Parathyroid adenoma (tissue), 2 donors: ENCODE measurements around the gene ECHDC3.

Experiments used
- H2AFZ ChIP-seq: fragments of 300-600 bp; sonication (generic); one replicate; pipeline ENCODE4 v1.7.0; 2017; ENCODE audit warnings: antibody characterized with exemption, mild to moderate bottlenecking
- H3K27ac ChIP-seq: fragments of 300-600 bp; sonication (generic); one replicate; pipeline ENCODE4 v1.7.0; 2017
- H3K27me3 ChIP-seq: fragments of 300-600 bp; sonication (generic); one replicate; pipeline ENCODE4 v1.7.0; 2017; ENCODE audit warnings: low read length; ENCODE audit not compliant: control insufficient read depth, insufficient read depth
- H3K36me3 ChIP-seq: fragments of 300-600 bp; sonication (generic); one replicate; pipeline ENCODE4 v1.7.0; 2017; ENCODE audit warnings: low read length; ENCODE audit not compliant: control insufficient read depth, insufficient read depth
- H3K4me1 ChIP-seq: fragments of 300-600 bp; sonication (generic); one replicate; pipeline ENCODE4 v1.7.0; 2017; ENCODE audit warnings: control low read depth
- H3K4me2 ChIP-seq: fragments of 300-600 bp; sonication (generic); one replicate; pipeline ENCODE4 v1.7.0; 2017; ENCODE audit warnings: low read length
- H3K4me3 ChIP-seq: fragments of 300-600 bp; sonication (generic); one replicate; pipeline ENCODE4 v1.7.0; 2017; ENCODE audit warnings: low read depth, low read length
- H3K79me2 ChIP-seq: fragments of 300-600 bp; sonication (generic); one replicate; pipeline ENCODE4 v1.7.0; 2017; ENCODE audit warnings: control low read depth
- H3K9ac ChIP-seq: fragments of 300-600 bp; sonication (generic); one replicate; pipeline ENCODE4 v1.7.0; 2017; ENCODE audit warnings: mild to moderate bottlenecking
- H3K9me3 ChIP-seq: fragments of 300-600 bp; sonication (generic); one replicate; pipeline ENCODE4 v1.7.0; 2017; ENCODE audit warnings: low read length; ENCODE audit not compliant: control insufficient read depth
- TF ChIP-seq, protein P1 (sequence below): fragments of 300-600 bp; sonication (generic); IDR thresholded peaks from one replicate; pipeline ENCODE4 v1.7.0; 2017; ENCODE audit warnings: antibody characterized with exemption, mild to moderate bottlenecking
- donor health status: primary hyperparathyroidism.

The ECHDC3 gene

DNA sequence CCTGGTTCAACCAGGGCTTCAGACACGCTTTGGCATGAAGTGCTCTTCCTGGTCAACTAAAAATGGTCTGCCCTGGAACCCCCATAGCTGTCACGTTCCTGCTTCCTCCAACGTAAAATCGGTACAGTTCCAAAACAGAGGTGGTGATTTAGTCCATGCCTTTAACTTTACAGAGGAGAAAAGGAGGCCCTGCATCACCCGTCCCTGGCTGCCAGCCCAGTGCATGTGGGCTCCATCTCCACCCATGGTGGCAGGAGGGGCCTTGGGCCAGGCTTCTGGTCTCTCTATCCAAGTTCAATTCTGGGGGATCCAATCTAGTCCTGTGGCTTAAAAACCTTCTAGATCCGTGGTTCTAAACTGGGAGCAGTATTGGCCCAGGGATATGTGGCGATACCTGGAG, 18.7 kb downstream of the ECHDC3 start:
- Histone ChIP-seq H3K9ac (no peak overlapping the region), H3K79me2 (peaks cover 4% of the 10 kb centered on the region), H3K36me3 (no peaks in the 10 kb centered on the region), H3K4me1 (peaks cover 5% of the 10 kb centered on the region), H2AFZ (no peak overlapping the region), H3K27me3 (no peaks in the 10 kb centered on the region), H3K27ac (no peak overlapping the region), H3K9me3 (no peaks in the 10 kb centered on the region), H3K4me3 (no peak overlapping the region), H3K4me2 (no peak overlapping the region)
- TF ChIP-seq, protein P1, sequence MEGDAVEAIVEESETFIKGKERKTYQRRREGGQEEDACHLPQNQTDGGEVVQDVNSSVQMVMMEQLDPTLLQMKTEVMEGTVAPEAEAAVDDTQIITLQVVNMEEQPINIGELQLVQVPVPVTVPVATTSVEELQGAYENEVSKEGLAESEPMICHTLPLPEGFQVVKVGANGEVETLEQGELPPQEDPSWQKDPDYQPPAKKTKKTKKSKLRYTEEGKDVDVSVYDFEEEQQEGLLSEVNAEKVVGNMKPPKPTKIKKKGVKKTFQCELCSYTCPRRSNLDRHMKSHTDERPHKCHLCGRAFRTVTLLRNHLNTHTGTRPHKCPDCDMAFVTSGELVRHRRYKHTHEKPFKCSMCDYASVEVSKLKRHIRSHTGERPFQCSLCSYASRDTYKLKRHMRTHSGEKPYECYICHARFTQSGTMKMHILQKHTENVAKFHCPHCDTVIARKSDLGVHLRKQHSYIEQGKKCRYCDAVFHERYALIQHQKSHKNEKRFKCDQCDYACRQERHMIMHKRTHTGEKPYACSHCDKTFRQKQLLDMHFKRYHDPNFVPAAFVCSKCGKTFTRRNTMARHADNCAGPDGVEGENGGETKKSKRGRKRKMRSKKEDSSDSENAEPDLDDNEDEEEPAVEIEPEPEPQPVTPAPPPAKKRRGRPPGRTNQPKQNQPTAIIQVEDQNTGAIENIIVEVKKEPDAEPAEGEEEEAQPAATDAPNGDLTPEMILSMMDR = no peak

DNA sequence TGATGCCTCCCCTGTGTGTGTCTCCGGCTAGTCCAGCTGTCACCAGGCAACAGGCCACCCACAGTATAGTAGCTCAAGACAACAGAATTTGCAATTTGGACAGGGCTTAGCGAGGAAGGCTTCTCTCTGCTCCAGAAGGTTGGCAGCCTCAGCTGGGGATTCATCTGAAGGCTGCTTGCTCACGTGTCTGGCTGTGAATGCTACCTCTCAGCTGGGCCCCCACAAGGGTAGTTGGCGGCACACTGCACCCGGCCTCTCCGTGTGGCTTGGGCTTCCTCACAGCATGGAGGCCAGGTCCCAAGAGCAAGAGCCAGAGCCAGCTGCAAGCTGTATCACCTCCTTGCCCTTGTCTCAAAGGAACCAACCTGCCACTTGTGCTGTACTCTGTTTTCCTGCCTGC, 19.2 kb downstream of the ECHDC3 start:
- Histone ChIP-seq H3K36me3 (no peaks in the 10 kb centered on the region), H3K27me3 (no peaks in the 10 kb centered on the region), H3K4me1 (peaks cover 5% of the 10 kb centered on the region), H3K9ac (no peak overlapping the region), H3K9me3 (no peaks in the 10 kb centered on the region), H3K27ac (no peak overlapping the region), H3K4me3 (no peak overlapping the region), H2AFZ (no peak overlapping the region), H3K79me2 (peaks cover 4% of the 10 kb centered on the region), H3K4me2 (no peak overlapping the region)
- TF ChIP-seq, protein P1 = no peak

DNA sequence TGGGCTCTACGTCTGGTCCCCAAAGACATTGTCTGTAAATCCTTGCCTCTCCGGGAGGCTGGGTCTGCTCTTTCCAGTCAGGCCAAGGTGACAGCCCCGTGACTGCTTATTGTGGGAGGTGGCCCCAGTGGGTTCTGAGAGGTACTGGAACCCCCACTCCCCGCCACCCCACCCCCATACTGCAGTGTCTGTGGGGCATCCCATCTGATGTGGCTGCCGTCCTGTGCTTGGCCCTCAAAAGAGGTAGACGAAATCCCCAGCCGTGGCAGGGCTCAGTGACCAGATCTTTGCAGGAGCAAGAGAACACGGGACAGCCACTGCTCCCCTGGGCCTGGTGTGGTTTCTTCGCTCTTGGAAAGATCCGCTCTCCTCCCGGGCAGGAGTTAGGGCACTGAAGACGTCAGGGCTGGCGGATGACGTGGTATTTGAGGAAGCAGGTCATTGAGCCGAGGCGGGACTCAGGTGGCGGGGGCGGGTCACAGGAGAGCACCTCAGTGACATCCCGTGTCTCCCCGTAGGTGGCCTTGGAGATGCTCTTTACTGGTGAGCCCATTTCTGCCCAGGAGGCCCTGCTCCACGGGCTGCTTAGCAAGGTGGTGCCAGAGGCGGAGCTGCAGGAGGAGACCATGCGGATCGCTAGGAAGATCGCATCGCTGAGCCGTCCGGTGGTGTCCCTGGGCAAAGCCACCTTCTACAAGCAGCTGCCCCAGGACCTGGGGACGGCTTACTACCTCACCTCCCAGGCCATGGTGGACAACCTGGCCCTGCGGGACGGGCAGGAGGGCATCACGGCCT, 20.7 kb downstream of the ECHDC3 start:
- H3K79me2 ChIP-seq = peaks cover 4% of the 10 kb centered on the region
- H3K27ac ChIP-seq = no peak overlapping the region
- H2AFZ ChIP-seq = no peak overlapping the region
- no peak overlapping the region for H3K4me2 ChIP-seq
- no peaks in the 10 kb centered on the region for H3K9me3 ChIP-seq
- TF ChIP-seq, protein P1 = no peak
- no peak overlapping the region for H3K9ac ChIP-seq
- H3K4me3 ChIP-seq = no peak overlapping the region
- H3K36me3 ChIP-seq = no peaks in the 10 kb centered on the region
- no peaks in the 10 kb centered on the region for H3K4me1 ChIP-seq
- no peaks in the 10 kb centered on the region for H3K27me3 ChIP-seq

DNA sequence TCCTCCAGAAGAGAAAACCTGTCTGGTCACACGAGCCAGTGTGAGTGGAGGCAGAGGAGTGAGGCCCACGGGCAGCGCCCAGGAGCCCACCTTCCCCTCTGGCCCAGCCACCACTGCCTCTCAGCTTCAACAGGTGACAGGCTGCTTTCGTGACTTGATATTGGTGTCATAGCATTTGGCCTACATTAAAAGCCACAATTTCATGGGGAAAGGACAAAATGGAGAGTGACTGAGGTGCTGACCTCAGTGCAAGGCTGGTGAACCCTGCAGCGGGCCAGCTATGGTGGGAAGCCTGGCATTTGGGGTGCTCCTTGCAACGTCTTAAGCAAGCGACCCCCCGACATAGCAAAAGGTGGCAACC, 21.3 kb downstream of the ECHDC3 start:
- H3K79me2 ChIP-seq = no peaks in the 10 kb centered on the region
- H3K4me3 ChIP-seq = no peak overlapping the region
- no peaks in the 10 kb centered on the region for H3K9me3 ChIP-seq
- no peaks in the 10 kb centered on the region for H3K4me1 ChIP-seq
- H3K36me3 ChIP-seq = no peaks in the 10 kb centered on the region
- H3K4me2 ChIP-seq = no peak overlapping the region
- TF ChIP-seq, protein P1 = no peak
- H3K27me3 ChIP-seq = no peaks in the 10 kb centered on the region
- H2AFZ ChIP-seq = no peak overlapping the region
- H3K9ac ChIP-seq = no peak overlapping the region
- H3K27ac ChIP-seq = no peak overlapping the region

DNA sequence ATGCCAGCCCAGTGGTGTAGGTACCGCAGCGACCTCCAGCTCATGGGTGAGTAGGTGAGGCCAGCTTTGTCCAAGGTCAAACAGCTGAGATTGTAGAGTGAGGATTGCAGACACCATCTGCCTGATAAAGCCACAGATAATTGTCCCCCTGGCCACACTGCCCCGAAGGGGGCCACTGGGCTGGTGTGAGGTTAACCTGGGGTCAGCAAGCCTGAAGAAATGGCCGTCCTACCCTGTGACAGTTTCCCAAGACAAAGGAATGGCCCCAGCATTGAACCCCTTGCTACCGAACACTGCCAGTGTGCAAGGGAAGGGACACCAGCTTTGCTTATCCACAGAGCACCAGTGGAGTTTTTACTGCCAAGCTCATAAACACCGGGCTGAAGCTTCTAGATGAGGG, 23.0 kb downstream of the ECHDC3 start:
- no peak overlapping the region for H3K4me3 ChIP-seq
- H3K79me2 ChIP-seq = no peaks in the 10 kb centered on the region
- no peaks in the 10 kb centered on the region for H3K9me3 ChIP-seq
- H3K27ac ChIP-seq = no peak overlapping the region
- H3K9ac ChIP-seq = no peak overlapping the region
- TF ChIP-seq, protein P1 = no peak
- no peak overlapping the region for H2AFZ ChIP-seq
- no peaks in the 10 kb centered on the region for H3K4me1 ChIP-seq
- no peak overlapping the region for H3K4me2 ChIP-seq
- no peaks in the 10 kb centered on the region for H3K36me3 ChIP-seq
- no peaks in the 10 kb centered on the region for H3K27me3 ChIP-seq
